ENCODE data around the gene COL27A1.
"Not testable (repeated sequence)": the region's sequence is repeated elsewhere in the genome, so short reads cannot be mapped to it uniquely, and the experiment has no call there.

DNA sequence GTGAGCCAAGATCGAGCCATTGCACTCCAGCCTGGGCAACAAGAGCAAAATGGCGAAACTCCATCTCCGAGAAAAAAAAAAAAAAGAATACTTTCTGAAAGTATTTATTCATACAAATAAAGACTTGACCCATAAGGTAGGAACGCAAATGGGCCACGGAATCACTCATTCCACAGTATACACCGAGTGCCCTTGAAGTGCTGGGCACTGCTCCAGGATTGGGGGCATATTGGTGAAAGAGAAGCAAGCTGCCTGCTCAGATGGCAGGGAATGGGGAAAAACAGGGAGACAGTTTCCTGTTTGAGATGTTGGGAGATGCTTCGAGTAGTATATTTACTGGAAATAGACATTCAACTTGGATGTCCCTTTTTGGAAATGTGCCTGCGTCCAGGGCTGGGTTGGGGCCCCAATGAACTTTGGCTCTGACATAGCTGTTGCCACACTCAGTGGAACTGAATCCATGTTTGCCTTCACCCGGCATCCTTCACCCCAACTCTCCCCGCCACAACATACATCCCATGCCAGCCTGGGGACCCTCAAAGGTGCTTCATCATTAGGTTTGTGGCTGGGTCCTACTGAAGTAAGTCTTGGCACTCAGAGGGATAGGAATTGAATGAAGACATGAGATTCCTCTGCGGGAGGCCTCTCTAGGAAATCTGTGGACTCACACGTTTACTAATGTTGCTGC is 173.7 kb downstream of the COL27A1 start:
- TF ChIP-seq, protein P1, sequence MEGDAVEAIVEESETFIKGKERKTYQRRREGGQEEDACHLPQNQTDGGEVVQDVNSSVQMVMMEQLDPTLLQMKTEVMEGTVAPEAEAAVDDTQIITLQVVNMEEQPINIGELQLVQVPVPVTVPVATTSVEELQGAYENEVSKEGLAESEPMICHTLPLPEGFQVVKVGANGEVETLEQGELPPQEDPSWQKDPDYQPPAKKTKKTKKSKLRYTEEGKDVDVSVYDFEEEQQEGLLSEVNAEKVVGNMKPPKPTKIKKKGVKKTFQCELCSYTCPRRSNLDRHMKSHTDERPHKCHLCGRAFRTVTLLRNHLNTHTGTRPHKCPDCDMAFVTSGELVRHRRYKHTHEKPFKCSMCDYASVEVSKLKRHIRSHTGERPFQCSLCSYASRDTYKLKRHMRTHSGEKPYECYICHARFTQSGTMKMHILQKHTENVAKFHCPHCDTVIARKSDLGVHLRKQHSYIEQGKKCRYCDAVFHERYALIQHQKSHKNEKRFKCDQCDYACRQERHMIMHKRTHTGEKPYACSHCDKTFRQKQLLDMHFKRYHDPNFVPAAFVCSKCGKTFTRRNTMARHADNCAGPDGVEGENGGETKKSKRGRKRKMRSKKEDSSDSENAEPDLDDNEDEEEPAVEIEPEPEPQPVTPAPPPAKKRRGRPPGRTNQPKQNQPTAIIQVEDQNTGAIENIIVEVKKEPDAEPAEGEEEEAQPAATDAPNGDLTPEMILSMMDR (IDR thresholded peaks at IDR 0.05; ENCODE audit: borderline replicate concordance, extremely low read depth, low read length, poor library complexity, severe bottlenecking), result not testable (repeated sequence)
- not testable (repeated sequence) for TF ChIP-seq EZH2 (IDR thresholded peaks at IDR 0.05; ENCODE audit: borderline replicate concordance, low read depth, low read length, severe bottlenecking)
